K562 (cell line): ENCODE measurements around the gene AKR1A1. TPM values are rescaled to one million over a fixed set of nuclear protein-coding genes. Genes with fewer than 3 reads are reported as not detected.

Experiments
- ARID2 ChIP-seq: fragments of 450-650 bp; IDR thresholded peaks from 2 replicates; pipeline ENCODE4 v1.6.1; 2017; ENCODE audit warnings: antibody characterized with exemption, mild to moderate bottlenecking
- BRD4 ChIP-seq: fragments of 200-600 bp; sonication (generic); IDR thresholded peaks from 2 replicates; pipeline ENCODE4 v1.6.1; 2017; ENCODE audit warnings: inconsistent platforms
- C11orf30 ChIP-seq: fragments of 450-650 bp; IDR thresholded peaks from 2 replicates; pipeline ENCODE4 v1.6.1; 2016; ENCODE audit warnings: low read depth, mild to moderate bottlenecking
- GTF2A2 ChIP-seq: IDR thresholded peaks from 2 replicates; pipeline ENCODE4 v1.6.1; 2016; ENCODE audit warnings: mild to moderate bottlenecking, missing genetic modification characterization, missing compliant biosample characterization
- HDAC8 ChIP-seq: fragments of 450-650 bp; IDR thresholded peaks from 2 replicates; pipeline ENCODE4 v1.6.1; 2016; ENCODE audit warnings: mild to moderate bottlenecking, missing genetic modification characterization, moderate library complexity, missing compliant biosample characterization
- KAT7 ChIP-seq: sonication (generic); formaldehyde crosslinking; IDR thresholded peaks from 2 replicates; pipeline ENCODE4 v1.8.0; 2022; ENCODE audit warnings: missing genetic modification reagents, mild to moderate bottlenecking, borderline replicate concordance
- MEF2D ChIP-seq: conservative IDR thresholded peaks from 2 replicates; pipeline ENCODE4 v1.6.1; 2016; ENCODE audit warnings: low read depth, missing genetic modification characterization, missing compliant biosample characterization
- NFE2 ChIP-seq: IDR thresholded peaks from 2 replicates; pipeline ENCODE4 v1.6.1; 2014; ENCODE audit warnings: antibody characterized with exemption, low read depth
- PYGO2 ChIP-seq: fragments of 450-650 bp; IDR thresholded peaks from 2 replicates; pipeline ENCODE4 v1.6.1; 2016; ENCODE audit warnings: mild to moderate bottlenecking, missing genetic modification characterization, moderate library complexity, missing compliant biosample characterization
- RBM39 ChIP-seq: fragments of 200-400 bp; formaldehyde crosslinking; optimal IDR thresholded peaks from 2 replicates; pipeline ENCODE3; 2018; ENCODE audit warnings: low read depth, low read length
- SLC30A9 ChIP-seq: fragments of 250-450 bp; sonication (Bioruptor Pico); IDR thresholded peaks from 2 replicates; pipeline ENCODE4 v1.8.0; 2022; ENCODE audit warnings: mild to moderate bottlenecking, moderate library complexity
- SMARCB1 ChIP-seq: IDR thresholded peaks from 2 replicates; pipeline ENCODE4 v1.6.1; 2011; ENCODE audit warnings: improper control_type of control experiment, low read depth; ENCODE audit not compliant: insufficient read length
- ZNF197 ChIP-seq: fragments of 200-800 bp; sonication (Bioruptor generic); IDR thresholded peaks from 2 replicates; pipeline ENCODE4 v1.6.1; 2016; ENCODE audit warnings: low read depth, missing genetic modification characterization, missing compliant biosample characterization
- ZNF282 ChIP-seq: sonication (generic); formaldehyde crosslinking; IDR thresholded peaks from 2 replicates; pipeline ENCODE4 v1.8.1; 2023; ENCODE audit warnings: missing genetic modification reagents
- polyA plus RNA-seq, 8 experiments: library from polyadenylated mRNA; depleted of rRNA in 4 of 8; stranded (reverse) in 5 of 8; unstranded in 3 of 8; fragments of >200 nt; fragmentation: Nextera tagmentation in 2 of 8; fragmentation: Illumina TruSeq in 1 of 8; extraction: Ambion mirVana in 2 of 8; extraction: Trizol in 1 of 8; gene quantifications; 2 replicates each; pipeline versions ENCODE4 v1.2.1 to v1.2.3, GENCODE V29; 2011 to 2014; ENCODE audit warnings: inconsistent platforms in 1 of 8, missing spikeins in 1 of 8
- total RNA-seq, 7 experiments: library from RNA; depleted of rRNA in 6 of 7; stranded (reverse); fragments of >200 nt in 6 of 7; fragmentation: Illumina TruSeq in 2 of 7; extraction: Trizol in 2 of 7; gene quantifications; 2 replicates each; pipeline versions ENCODE4 v1.2.1 to v1.2.3, GENCODE V29; 2011 to 2021; ENCODE audit warnings: low replicate concordance in 1 of 7
- TF ChIP-seq, protein P1 (sequence below): fragments of 250-450 bp; sonication (Bioruptor Pico); IDR thresholded peaks from 2 replicates; pipeline ENCODE4 v1.4.0; 2020; ENCODE audit warnings: mild to moderate bottlenecking
- TF ChIP-seq, protein P2 (sequence below): fragments of 150-350 bp; IDR thresholded peaks from 2 replicates; pipeline ENCODE4 v1.6.1; 2014; ENCODE audit warnings: low read depth, mild to moderate bottlenecking, low read length, borderline replicate concordance

The AKR1A1 gene
- total and polyA plus RNA-seq, 9 of the 15 experiments (the other 6 are each of a cell fraction or from before 2014, with no cell fraction given) = 68.6 to 211 (median 132) TPM

DNA sequence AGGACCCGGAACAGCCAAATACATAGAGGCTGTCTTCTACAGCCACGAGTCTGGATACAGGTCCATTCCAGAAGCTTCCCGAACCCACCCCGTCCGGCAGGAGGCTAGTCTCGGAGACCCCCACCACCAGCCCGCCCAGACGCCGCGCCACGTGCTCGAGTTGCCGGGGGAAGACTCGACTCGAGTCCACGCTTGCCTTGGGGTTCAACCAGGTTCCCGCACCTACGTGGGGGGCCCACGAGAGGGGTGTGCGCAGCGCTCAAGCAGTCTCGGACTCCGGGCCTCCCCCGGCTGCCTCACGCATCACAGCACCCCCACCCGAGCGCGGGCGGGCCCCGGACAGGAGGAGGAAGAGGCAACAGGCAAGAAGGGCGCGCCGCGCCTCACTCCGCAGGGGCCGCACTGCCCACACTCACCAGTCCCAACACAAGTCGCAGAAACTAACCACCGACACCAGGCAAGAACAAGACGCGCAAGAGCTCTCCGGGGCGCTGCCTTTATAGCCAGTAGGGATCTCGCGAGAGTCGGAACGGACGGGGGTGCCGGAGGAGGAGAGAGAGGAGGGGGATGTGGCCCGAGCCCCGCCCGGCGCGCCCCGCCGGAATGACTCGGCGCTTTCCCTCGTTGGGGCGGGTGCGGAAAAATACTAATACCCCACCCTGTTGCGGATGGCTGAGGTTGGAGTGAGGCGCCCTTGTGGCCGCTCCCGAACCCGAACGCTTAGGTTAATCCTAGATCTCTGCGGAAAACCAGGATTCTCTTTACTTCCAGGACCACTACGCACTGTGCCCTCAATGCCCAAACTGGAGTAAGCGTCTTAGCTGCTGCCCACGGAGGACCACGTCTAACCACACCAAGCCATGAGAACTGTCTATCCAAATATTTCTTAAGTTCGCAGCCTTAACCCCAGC lies 29.0 kb upstream of the AKR1A1 start, which contains the start of gene PRDX1 (continued):
- TF ChIP-seq RBM39 (peak; percentile 97), SMARCB1 (no peak), C11orf30 (peak; percentile 98), HDAC8 (tag) (no peak; the same call in 1 of the 2 replicates), NFE2 (peak; percentile 100), ZNF282 (CRISPR knock-in tag) (peak; percentile 86; the same call in 1 of the 2 replicates), ARID2 (peak; percentile 51; the same call in 1 of the 2 replicates), PYGO2 (tag) (no peak), MEF2D (tag) (peak; percentile 30; the same call in 1 of the 2 replicates), SLC30A9 (CRISPR knock-in tag) (no peak), KAT7 (CRISPR knock-in tag) (peak; percentile 97), ZNF197 (CRISPR knock-in tag) (no peak; the same call in 1 of the 2 replicates), GTF2A2 (tag) (peak; percentile 97), BRD4 (peak; percentile 88)
- TF ChIP-seq, protein P1, sequence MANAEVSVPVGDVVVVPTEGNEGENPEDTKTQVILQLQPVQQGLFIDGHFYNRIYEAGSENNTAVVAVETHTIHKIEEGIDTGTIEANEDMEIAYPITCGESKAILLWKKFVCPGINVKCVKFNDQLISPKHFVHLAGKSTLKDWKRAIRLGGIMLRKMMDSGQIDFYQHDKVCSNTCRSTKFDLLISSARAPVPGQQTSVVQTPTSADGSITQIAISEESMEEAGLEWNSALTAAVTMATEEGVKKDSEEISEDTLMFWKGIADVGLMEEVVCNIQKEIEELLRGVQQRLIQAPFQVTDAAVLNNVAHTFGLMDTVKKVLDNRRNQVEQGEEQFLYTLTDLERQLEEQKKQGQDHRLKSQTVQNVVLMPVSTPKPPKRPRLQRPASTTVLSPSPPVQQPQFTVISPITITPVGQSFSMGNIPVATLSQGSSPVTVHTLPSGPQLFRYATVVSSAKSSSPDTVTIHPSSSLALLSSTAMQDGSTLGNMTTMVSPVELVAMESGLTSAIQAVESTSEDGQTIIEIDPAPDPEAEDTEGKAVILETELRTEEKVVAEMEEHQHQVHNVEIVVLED (CRISPR knock-in tag) = peak; percentile 67
- TF ChIP-seq, protein P2, sequence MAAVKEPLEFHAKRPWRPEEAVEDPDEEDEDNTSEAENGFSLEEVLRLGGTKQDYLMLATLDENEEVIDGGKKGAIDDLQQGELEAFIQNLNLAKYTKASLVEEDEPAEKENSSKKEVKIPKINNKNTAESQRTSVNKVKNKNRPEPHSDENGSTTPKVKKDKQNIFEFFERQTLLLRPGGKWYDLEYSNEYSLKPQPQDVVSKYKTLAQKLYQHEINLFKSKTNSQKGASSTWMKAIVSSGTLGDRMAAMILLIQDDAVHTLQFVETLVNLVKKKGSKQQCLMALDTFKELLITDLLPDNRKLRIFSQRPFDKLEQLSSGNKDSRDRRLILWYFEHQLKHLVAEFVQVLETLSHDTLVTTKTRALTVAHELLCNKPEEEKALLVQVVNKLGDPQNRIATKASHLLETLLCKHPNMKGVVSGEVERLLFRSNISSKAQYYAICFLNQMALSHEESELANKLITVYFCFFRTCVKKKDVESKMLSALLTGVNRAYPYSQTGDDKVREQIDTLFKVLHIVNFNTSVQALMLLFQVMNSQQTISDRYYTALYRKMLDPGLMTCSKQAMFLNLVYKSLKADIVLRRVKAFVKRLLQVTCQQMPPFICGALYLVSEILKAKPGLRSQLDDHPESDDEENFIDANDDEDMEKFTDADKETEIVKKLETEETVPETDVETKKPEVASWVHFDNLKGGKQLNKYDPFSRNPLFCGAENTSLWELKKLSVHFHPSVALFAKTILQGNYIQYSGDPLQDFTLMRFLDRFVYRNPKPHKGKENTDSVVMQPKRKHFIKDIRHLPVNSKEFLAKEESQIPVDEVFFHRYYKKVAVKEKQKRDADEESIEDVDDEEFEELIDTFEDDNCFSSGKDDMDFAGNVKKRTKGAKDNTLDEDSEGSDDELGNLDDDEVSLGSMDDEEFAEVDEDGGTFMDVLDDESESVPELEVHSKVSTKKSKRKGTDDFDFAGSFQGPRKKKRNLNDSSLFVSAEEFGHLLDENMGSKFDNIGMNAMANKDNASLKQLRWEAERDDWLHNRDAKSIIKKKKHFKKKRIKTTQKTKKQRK = no peak
